AG09309 (cell line): ENCODE data around the gene TMEM170B.
"Not testable (repeated sequence)": the region's sequence is repeated elsewhere in the genome, so short reads cannot be mapped to it uniquely, and the experiment has no call there.

Experiments
- DNase-seq: peaks from one replicate; pipeline ENCODE4 v3.0.0-alpha.2; 2010; ENCODE audit warnings: low read depth
- H3K4me3 ChIP-seq: 2 replicates; pipeline ENCODE4 v1.5.1; 2011; ENCODE audit warnings: mild to moderate bottlenecking, low read depth, low read length, moderate library complexity; ENCODE audit not compliant: control insufficient read depth
- CTCF ChIP-seq: IDR thresholded peaks from 2 replicates; pipeline ENCODE4 v1.5.1; 2011; ENCODE audit warnings: mild to moderate bottlenecking, low read depth, low read length, inconsistent platforms; ENCODE audit not compliant: insufficient read depth, control insufficient read depth; ENCODE audit errors: missing control alignments

Gene TMEM170B

GRCh38 chr6:11538052-11538818, 686 bp downstream of the TMEM170B start:
- DNase-seq = no peak
- H3K4me3 ChIP-seq = peak overlapping the region; percentile 75
- TF ChIP-seq CTCF = no peak

- no peak for TF ChIP-seq CTCF
- H3K4me3 ChIP-seq = peak overlapping the region; percentile 75
- DNase-seq = no peak
Observed at GRCh38 chr6:11538819-11539468, 1.4 kb downstream of the TMEM170B start.

- no peak for DNase-seq
- TF ChIP-seq CTCF = no peak
- no peak overlapping the region for H3K4me3 ChIP-seq
Observed at GRCh38 chr6:11542863-11543262, 5.3 kb downstream of the TMEM170B start.

GRCh38 chr6:11543919-11544518, 6.5 kb downstream of the TMEM170B start:
- TF ChIP-seq CTCF = no peak
- DNase-seq = no peak
- H3K4me3 ChIP-seq = no peak overlapping the region

GRCh38 chr6:11547846-11548245, 10.3 kb downstream of the TMEM170B start:
- DNase-seq, H3K4me3 ChIP-seq: not testable (repeated sequence)

GRCh38 chr6:11548578-11548977, 11.0 kb downstream of the TMEM170B start:
- H3K4me3 ChIP-seq, DNase-seq: not testable (repeated sequence)

- TF ChIP-seq CTCF = no peak
- no peak overlapping the region for H3K4me3 ChIP-seq
- DNase-seq = no peak
Observed at GRCh38 chr6:11551053-11551452, 13.5 kb downstream of the TMEM170B start.

- H3K4me3 ChIP-seq = no peak overlapping the region
- no peak for DNase-seq
- no peak for TF ChIP-seq CTCF
Observed at GRCh38 chr6:11552442-11552841, 14.9 kb downstream of the TMEM170B start.
